Neural progenitor cell (in vitro differentiated cells): ENCODE results near the gene SLC5A4. TPM values are rescaled to one million over a fixed set of nuclear protein-coding genes. Genes with fewer than 3 reads are reported as not detected.

Experiments
- DNase-seq: peaks from one replicate; pipeline ENCODE4 v3.0.0-alpha.2; 2016; ENCODE audit warnings: low spot score
- H2AFZ ChIP-seq: fragments of 200-600 bp; sonication (generic); replicated peaks from 2 replicates; pipeline ENCODE4 v1.6.1; 2016; ENCODE audit warnings: antibody characterized with exemption
- H3F3A ChIP-seq: fragments of 200-600 bp; sonication (generic); 2 replicates; pipeline ENCODE4 v1.6.1; 2016; ENCODE audit warnings: antibody characterized with exemption, low read depth
- H3K27ac ChIP-seq: fragments of 200-600 bp; sonication (generic); 2 replicates; pipeline ENCODE4 v1.5.1; 2016; ENCODE audit warnings: mild to moderate bottlenecking
- H3K27me3 ChIP-seq: fragments of 200-600 bp; sonication (generic); 2 replicates; pipeline ENCODE4 v1.6.1; 2016; ENCODE audit warnings: mild to moderate bottlenecking, moderate library complexity
- H3K36me3 ChIP-seq: fragments of 200-600 bp; sonication (generic); 2 replicates; pipeline ENCODE4 v1.5.1; 2016
- H3K4me1 ChIP-seq: fragments of 200-600 bp; sonication (generic); 2 replicates; pipeline ENCODE4 v1.6.1; 2016; ENCODE audit warnings: mixed run types
- H3K4me2 ChIP-seq: fragments of 200-600 bp; sonication (generic); 2 replicates; pipeline ENCODE4 v1.6.1; 2016
- H3K4me3 ChIP-seq: fragments of 200-600 bp; sonication (generic); 2 replicates; pipeline ENCODE4 v1.5.1; 2016
- H3K79me2 ChIP-seq: fragments of 200-600 bp; sonication (generic); 2 replicates; pipeline ENCODE4 v1.6.1; 2016; ENCODE audit warnings: low read depth
- H3K9ac ChIP-seq: fragments of 200-600 bp; sonication (generic); 2 replicates; pipeline ENCODE4 v1.6.1; 2016
- H3K9me3 ChIP-seq: fragments of 200-600 bp; sonication (generic); 2 replicates; pipeline ENCODE4 v1.5.1; 2016; ENCODE audit warnings: low read depth
- H4K20me1 ChIP-seq: fragments of 200-600 bp; sonication (generic); 2 replicates; pipeline ENCODE4 v1.6.1; 2016; ENCODE audit warnings: low read depth
- H3K27ac Mint-ChIP-seq: 3 replicates; pipeline ENCODE4 v1.8.0; 2021; ENCODE audit warnings: mixed read lengths
- H3K27me3 Mint-ChIP-seq: 2 replicates; pipeline ENCODE4 v1.8.0; 2022; ENCODE audit warnings: low read depth, mild to moderate bottlenecking, inconsistent platforms, moderate library complexity, mixed read lengths; ENCODE audit not compliant: insufficient read depth
- H3K36me3 Mint-ChIP-seq: 3 replicates; pipeline ENCODE4 v1.8.0; 2021; ENCODE audit warnings: mixed read lengths
- H3K4me1 Mint-ChIP-seq: 3 replicates; pipeline ENCODE4 v1.8.0; 2021; ENCODE audit warnings: mixed read lengths
- H3K4me3 Mint-ChIP-seq: 3 replicates; pipeline ENCODE4 v1.8.0; 2021; ENCODE audit warnings: mild to moderate bottlenecking, moderate library complexity, mixed read lengths
- H3K9me3 Mint-ChIP-seq: 3 replicates; pipeline ENCODE4 v1.8.0; 2020; ENCODE audit warnings: mixed read lengths
- EZH2 ChIP-seq: fragments of 200-600 bp; sonication (generic); IDR thresholded peaks from 2 replicates; pipeline ENCODE4 v1.6.1; 2017; ENCODE audit warnings: antibody characterized with exemption, mild to moderate bottlenecking, moderate library complexity
- EZH2phosphoT487 ChIP-seq: fragments of 200-600 bp; sonication (generic); IDR thresholded peaks from 2 replicates; pipeline ENCODE4 v1.6.1; 2017; ENCODE audit warnings: antibody characterized with exemption
- total RNA-seq: library from RNA; depleted of rRNA; stranded (reverse); fragments of >200 nt; gene quantifications from 2 replicates; pipeline ENCODE4 v1.2.3, GENCODE V29; 2015; ENCODE audit warnings: low replicate concordance
- TF ChIP-seq, protein P1 (sequence below): fragments of 200-600 bp; sonication (generic); IDR thresholded peaks from 2 replicates; pipeline ENCODE4 v1.5.1; 2017; ENCODE audit warnings: antibody characterized with exemption, mild to moderate bottlenecking

SLC5A4 gene
- total RNA-seq, 1 donor from 2014 or later: 0.06 TPM

GRCh38 chr22:32240461-32240860 is 14.7 kb downstream of the SLC5A4 start:
- Histone ChIP-seq H3K27me3 (peaks cover 33% of the 10 kb centered on the region), H4K20me1 (no peaks in the 10 kb centered on the region), H3K4me2 (no peak overlapping the region), H3K27ac (no peak overlapping the region), H3K4me1 (no peaks in the 10 kb centered on the region), H3K36me3 (no peaks in the 10 kb centered on the region), H3K79me2 (no peaks in the 10 kb centered on the region), H3K9ac (no peak overlapping the region), H3F3A (no peaks in the 10 kb centered on the region), H3K4me3 (no peak overlapping the region), H3K9me3 (no peaks in the 10 kb centered on the region), H2AFZ (no peak overlapping the region)
- TF ChIP-seq, protein P1, sequence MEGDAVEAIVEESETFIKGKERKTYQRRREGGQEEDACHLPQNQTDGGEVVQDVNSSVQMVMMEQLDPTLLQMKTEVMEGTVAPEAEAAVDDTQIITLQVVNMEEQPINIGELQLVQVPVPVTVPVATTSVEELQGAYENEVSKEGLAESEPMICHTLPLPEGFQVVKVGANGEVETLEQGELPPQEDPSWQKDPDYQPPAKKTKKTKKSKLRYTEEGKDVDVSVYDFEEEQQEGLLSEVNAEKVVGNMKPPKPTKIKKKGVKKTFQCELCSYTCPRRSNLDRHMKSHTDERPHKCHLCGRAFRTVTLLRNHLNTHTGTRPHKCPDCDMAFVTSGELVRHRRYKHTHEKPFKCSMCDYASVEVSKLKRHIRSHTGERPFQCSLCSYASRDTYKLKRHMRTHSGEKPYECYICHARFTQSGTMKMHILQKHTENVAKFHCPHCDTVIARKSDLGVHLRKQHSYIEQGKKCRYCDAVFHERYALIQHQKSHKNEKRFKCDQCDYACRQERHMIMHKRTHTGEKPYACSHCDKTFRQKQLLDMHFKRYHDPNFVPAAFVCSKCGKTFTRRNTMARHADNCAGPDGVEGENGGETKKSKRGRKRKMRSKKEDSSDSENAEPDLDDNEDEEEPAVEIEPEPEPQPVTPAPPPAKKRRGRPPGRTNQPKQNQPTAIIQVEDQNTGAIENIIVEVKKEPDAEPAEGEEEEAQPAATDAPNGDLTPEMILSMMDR: no peak
- TF ChIP-seq EZH2 (no peak), EZH2phosphoT487 (no peak)
- Mint-ChIP-seq H3K36me3 (no peaks in the 10 kb centered on the region), H3K27ac (no peak overlapping the region), H3K27me3 (no peaks in the 10 kb centered on the region), H3K4me3 (no peak overlapping the region), H3K4me1 (peaks cover 6% of the 10 kb centered on the region), H3K9me3 (no peaks in the 10 kb centered on the region)
- no peak for DNase-seq

GRCh38 chr22:32237906-32238305 is 17.2 kb downstream of the SLC5A4 start:
- Mint-ChIP-seq H3K4me1 (peaks cover 6% of the 10 kb centered on the region), H3K36me3 (no peaks in the 10 kb centered on the region), H3K27ac (no peak overlapping the region), H3K27me3 (no peaks in the 10 kb centered on the region), H3K9me3 (no peaks in the 10 kb centered on the region), H3K4me3 (no peak overlapping the region)
- Histone ChIP-seq H3K4me2 (no peak overlapping the region), H3K36me3 (no peaks in the 10 kb centered on the region), H3K9me3 (no peaks in the 10 kb centered on the region), H3K79me2 (no peaks in the 10 kb centered on the region), H2AFZ (no peak overlapping the region), H4K20me1 (no peaks in the 10 kb centered on the region), H3K9ac (no peak overlapping the region), H3F3A (no peaks in the 10 kb centered on the region), H3K27me3 (peaks cover 40% of the 10 kb centered on the region), H3K27ac (no peak overlapping the region), H3K4me1 (no peaks in the 10 kb centered on the region), H3K4me3 (no peak overlapping the region)
- TF ChIP-seq, protein P1: no peak
- no peak for TF ChIP-seq EZH2
- no peak for TF ChIP-seq EZH2phosphoT487
- no peak for DNase-seq

- TF ChIP-seq EZH2phosphoT487 (no peak), EZH2 (no peak)
- TF ChIP-seq, protein P1: no peak
- no peak overlapping the region for H3K4me2 ChIP-seq
- no peak overlapping the region for H3K4me3 ChIP-seq
- Mint-ChIP-seq H3K4me3 (no peak overlapping the region), H3K9me3 (no peaks in the 10 kb centered on the region), H3K4me1 (peaks cover 6% of the 10 kb centered on the region), H3K27me3 (no peaks in the 10 kb centered on the region), H3K36me3 (no peaks in the 10 kb centered on the region), H3K27ac (peak overlapping the region; percentile 9)
- no peaks in the 10 kb centered on the region for H3K36me3 ChIP-seq
- no peak overlapping the region for H3K27ac ChIP-seq
- no peak overlapping the region for H3K9ac ChIP-seq
- DNase-seq: no peak
- peaks cover 36% of the 10 kb centered on the region for H3K27me3 ChIP-seq
- no peak overlapping the region for H2AFZ ChIP-seq
- H4K20me1 ChIP-seq: no peaks in the 10 kb centered on the region
- H3F3A ChIP-seq: no peaks in the 10 kb centered on the region
- H3K9me3 ChIP-seq: no peaks in the 10 kb centered on the region
- no peaks in the 10 kb centered on the region for H3K79me2 ChIP-seq
- H3K4me1 ChIP-seq: no peaks in the 10 kb centered on the region
Measured at GRCh38 chr22:32236970-32237369, 18.2 kb downstream of the SLC5A4 start.
